CD14-positive monocyte (primary cell): ENCODE data around the gene FOXP4. TPM values are rescaled to one million over a fixed set of nuclear protein-coding genes. Genes with fewer than 3 reads are reported as not detected.

ENCODE experiments used
- DNase-seq, 3 donors: peaks; one replicate each; pipeline ENCODE4 v3.0.0-alpha.2; 2011 to 2022
- H2AFZ ChIP-seq: 2 replicates; pipeline ENCODE4 v1.6.0; 2012; ENCODE audit warnings: mild to moderate bottlenecking, low read depth, low read length, inconsistent platforms; ENCODE audit not compliant: insufficient read depth, poor library complexity, severe bottlenecking
- H3K27ac ChIP-seq, 2 donors: 1 replicate in 1 of 2; 2 replicates in 1 of 2; pipeline ENCODE4 v1.5.1; 2012 to 2013; ENCODE audit warnings: low read length in 2 of 2, control low read depth in 1 of 2, inconsistent platforms in 1 of 2, low read depth in 1 of 2, mild to moderate bottlenecking in 1 of 2
- H3K27me3 ChIP-seq, 2 donors: one replicate each; pipeline versions ENCODE4 v1.6.0 to v1.6.1; 2011 to 2013; ENCODE audit warnings: low read length in 2 of 2; ENCODE audit not compliant: control insufficient read depth in 2 of 2, insufficient read depth in 2 of 2
- H3K36me3 ChIP-seq, 2 donors: replicated peaks in 1 of 2; 1 replicate in 1 of 2; 2 replicates in 1 of 2; pipeline versions ENCODE4 v1.5.1 to v1.6.1; 2012 to 2013; ENCODE audit warnings: low read length in 2 of 2, control low read depth in 1 of 2, inconsistent platforms in 1 of 2, mild to moderate bottlenecking in 1 of 2; ENCODE audit not compliant: insufficient read depth in 2 of 2, control insufficient read depth in 1 of 2
- H3K4me1 ChIP-seq, 2 donors: 1 replicate in 1 of 2; 2 replicates in 1 of 2; pipeline versions ENCODE4 v1.5.1 to v1.6.1; 2012 to 2013; ENCODE audit warnings: low read length in 2 of 2, control low read depth in 1 of 2, inconsistent platforms in 1 of 2, mild to moderate bottlenecking in 1 of 2, moderate library complexity in 1 of 2; ENCODE audit not compliant: insufficient read depth in 2 of 2, control insufficient read depth in 1 of 2
- H3K4me2 ChIP-seq: replicated peaks from 2 replicates; pipeline ENCODE3; 2012; ENCODE audit warnings: low read length, moderate library complexity, mild to moderate bottlenecking; ENCODE audit not compliant: poor library complexity, severe bottlenecking; ENCODE audit errors: extremely low read depth
- H3K4me3 ChIP-seq, 3 experiments: fragments of 200-600 bp in 1 of 3; sonication (generic) in 1 of 3; replicated peaks in 1 of 3; 1 replicate in 2 of 3; 2 replicates in 1 of 3; pipeline ENCODE4 v1.5.1; 2011 to 2013; ENCODE audit warnings: low read length in 3 of 3, mild to moderate bottlenecking in 3 of 3, control low read depth in 2 of 3, low read depth in 2 of 3, inconsistent platforms in 1 of 3, moderate library complexity in 1 of 3
- H3K79me2 ChIP-seq: 2 replicates; pipeline ENCODE4 v1.6.0; 2012; ENCODE audit warnings: mild to moderate bottlenecking, control low read depth, inconsistent platforms, low read length, moderate library complexity; ENCODE audit not compliant: insufficient read depth
- H3K9ac ChIP-seq: 2 replicates; pipeline ENCODE4 v1.6.0; 2017; ENCODE audit warnings: low read length, mild to moderate bottlenecking; ENCODE audit not compliant: insufficient read depth, poor library complexity, severe bottlenecking
- H3K9me3 ChIP-seq, 2 donors: replicated peaks in 1 of 2; 1 replicate in 1 of 2; 2 replicates in 1 of 2; pipeline versions ENCODE4 v1.5.1 to v1.6.1; 2012 to 2013; ENCODE audit warnings: low read length in 2 of 2, control low read depth in 1 of 2; ENCODE audit not compliant: control insufficient read depth in 1 of 2, insufficient read depth in 1 of 2
- H4K20me1 ChIP-seq: 2 replicates; pipeline ENCODE4 v1.6.0; 2012; ENCODE audit warnings: mild to moderate bottlenecking, low read length, control low read depth, moderate library complexity; ENCODE audit not compliant: insufficient read depth
- H3K27ac Mint-ChIP-seq, 7 donors: one replicate each; pipeline ENCODE4 v1.8.0; 2020; ENCODE audit warnings: mild to moderate bottlenecking in 7 of 7, mixed read lengths in 7 of 7, moderate library complexity in 6 of 7, inconsistent platforms in 2 of 7
- H3K27me3 Mint-ChIP-seq, 3 donors: one replicate each; pipeline ENCODE4 v1.8.0; 2021 to 2022; ENCODE audit warnings: low read depth in 3 of 3, mild to moderate bottlenecking in 3 of 3, mixed read lengths in 3 of 3, moderate library complexity in 3 of 3, inconsistent platforms in 1 of 3
- H3K36me3 Mint-ChIP-seq, 2 donors: one replicate each; pipeline ENCODE4 v1.8.0; 2020; ENCODE audit warnings: mixed read lengths in 2 of 2, inconsistent platforms in 1 of 2, mild to moderate bottlenecking in 1 of 2
- H3K4me1 Mint-ChIP-seq: one replicate; pipeline ENCODE4 v1.8.0; 2020; ENCODE audit warnings: mild to moderate bottlenecking, mixed read lengths
- H3K4me3 Mint-ChIP-seq, 2 donors: one replicate each; pipeline ENCODE4 v1.8.0; 2020; ENCODE audit warnings: mild to moderate bottlenecking in 2 of 2, mixed read lengths in 2 of 2, moderate library complexity in 1 of 2
- H3K9me3 Mint-ChIP-seq, 7 donors: one replicate each; pipeline ENCODE4 v1.8.0; 2020 to 2022; ENCODE audit warnings: mixed read lengths in 7 of 7, mild to moderate bottlenecking in 6 of 7, moderate library complexity in 6 of 7, inconsistent platforms in 2 of 7
- CTCF ChIP-seq: fragments of 200-600 bp; IDR thresholded peaks from one replicate; pipeline ENCODE4 v1.8.0; 2022; ENCODE audit warnings: antibody characterized with exemption, mild to moderate bottlenecking
- WGBS: methylation state at CpG from one replicate; pipeline ENCODE4 v1.1.5; 2013; ENCODE audit warnings: missing lambda C conversion rate; ENCODE audit not compliant: insufficient coverage; 5-methylcytosine and 5-hydroxymethylcytosine counted together
- intact Hi-C, 2 donors: fragments of 100-400 bp; cut with micrococcal nuclease; formaldehyde crosslinking; loops; one replicate each; pipeline versions ENCODE4 v1.15.0 to v1.15.1; 2023
- polyA plus RNA-seq, 3 donors: library from polyadenylated mRNA; depleted of rRNA in 1 of 3; unstranded in 2 of 3; stranded (reverse) in 1 of 3; fragments of 300-500 nt in 2 of 3; fragments of >200 nt in 1 of 3; fragmentation: Illumina TruSeq in 2 of 3; gene quantifications; 1 replicate in 2 of 3; 2 replicates in 1 of 3; pipeline ENCODE4 v1.2.3, GENCODE V29; 2012 to 2021

FOXP4 gene
- polyA plus RNA-seq, 3 donors = 0.62 to 7.6 (median 0.65) TPM

- no peak for DNase-seq
- Histone ChIP-seq H2AFZ (no peak overlapping the region), H3K9ac (no peak overlapping the region), H3K79me2 (no peaks in the 10 kb centered on the region), H3K4me3 (no peak overlapping the region), H3K9me3 (peaks cover 0 to 8% of the 10 kb centered on the region in 2 donors), H3K4me2 (no peak overlapping the region), H3K27me3 (peaks cover 3 to 22% of the 10 kb centered on the region in 2 donors), H3K27ac (no peak overlapping the region), H3K4me1 (peaks cover 0 to 10% of the 10 kb centered on the region in 2 donors), H4K20me1 (no peaks in the 10 kb centered on the region), H3K36me3 (no peaks in the 10 kb centered on the region)
- no peaks in the 10 kb centered on the region for H3K36me3 Mint-ChIP-seq
- H3K4me3 Mint-ChIP-seq = no peak overlapping the region
- intact Hi-C loops = no loop called here
- peaks cover 30 to 45% (median 34%) of the 10 kb centered on the region in 3 donors for H3K27me3 Mint-ChIP-seq
- 43% methylated on average over 3 of the region's 10 CpGs for WGBS
- peak overlapping the region in 1 of 7 donors; percentile 11 for H3K27ac Mint-ChIP-seq
- no peak for TF ChIP-seq CTCF
- peaks cover 0 to 7% (median 1%) of the 10 kb centered on the region in 7 donors for H3K9me3 Mint-ChIP-seq
- peaks cover 10% of the 10 kb centered on the region for H3K4me1 Mint-ChIP-seq
Observed at GRCh38 chr6:41642960-41643898, 97.0 kb downstream of the FOXP4 start.

GRCh38 chr6:41643899-41644269, 97.7 kb downstream of the FOXP4 start:
- peaks cover 0 to 8% of the 10 kb centered on the region in 2 donors for H3K9me3 ChIP-seq
- peaks cover 1 to 19% of the 10 kb centered on the region in 2 donors for H3K27me3 ChIP-seq
- Mint-ChIP-seq H3K9me3 (peaks cover 0 to 6% (median 1%) of the 10 kb centered on the region in 7 donors), H3K4me3 (no peak overlapping the region), H3K27ac (no peak overlapping the region), H3K36me3 (no peaks in the 10 kb centered on the region), H3K4me1 (peaks cover 6% of the 10 kb centered on the region), H3K27me3 (peaks cover 24 to 39% (median 28%) of the 10 kb centered on the region in 3 donors)
- H4K20me1 ChIP-seq = no peaks in the 10 kb centered on the region
- H3K36me3 ChIP-seq = no peaks in the 10 kb centered on the region
- WGBS = 91% methylated on average over 3 of the region's 4 CpGs
- no peak for TF ChIP-seq CTCF
- H3K4me2 ChIP-seq = no peak overlapping the region
- H3K4me3 ChIP-seq = no peak overlapping the region
- no peak for DNase-seq
- no peak overlapping the region for H3K27ac ChIP-seq
- intact Hi-C loops = no loop called here
- no peak overlapping the region for H3K9ac ChIP-seq
- no peak overlapping the region for H2AFZ ChIP-seq
- no peaks in the 10 kb centered on the region for H3K79me2 ChIP-seq
- H3K4me1 ChIP-seq = peaks cover 0 to 3% of the 10 kb centered on the region in 2 donors
